Measurements from ENCODE around the gene RNF182. TPM values are rescaled to one million over a fixed set of nuclear protein-coding genes. Genes with fewer than 3 reads are reported as not detected.

RNF182 gene
- total RNA-seq, 3 donors from 2014 or later: 0.66 to 1.5 (median 0.80) TPM

DNA sequence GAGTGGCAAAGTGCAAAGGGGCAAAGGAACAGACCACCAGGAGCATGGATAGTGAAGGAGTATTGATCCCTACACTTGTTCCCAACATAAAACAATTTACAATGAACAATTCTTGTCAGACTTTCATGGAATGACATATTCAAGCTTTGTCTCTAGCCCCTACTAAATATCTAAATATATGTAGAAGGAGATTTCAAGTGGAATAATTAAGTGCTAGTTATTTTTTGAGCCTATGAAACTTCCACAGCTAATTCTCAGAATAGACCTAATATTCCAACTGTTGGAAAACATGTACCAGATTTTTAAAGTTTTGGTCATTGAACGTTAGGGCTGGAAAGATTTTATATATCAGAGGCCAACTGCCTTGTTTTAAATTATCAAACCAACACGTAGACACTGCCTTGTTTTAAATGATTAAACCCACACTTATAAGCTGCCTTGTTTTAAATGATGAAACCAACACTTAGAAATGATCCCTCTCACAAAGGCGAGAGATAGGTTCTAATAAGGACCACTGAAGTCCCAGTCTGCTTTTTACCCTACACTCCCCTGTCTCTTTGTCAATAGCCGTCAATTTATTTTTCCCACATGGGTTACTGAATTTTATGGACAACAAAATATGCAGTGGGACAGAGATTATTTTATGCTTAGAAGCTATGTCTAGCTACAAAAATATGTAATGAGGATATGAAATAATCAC lies 62.1 kb downstream of the RNF182 start:
- H3K27ac ChIP-seq: no peak overlapping the region
- H3K36me3 ChIP-seq: no peaks in the 10 kb centered on the region
- H3K9me3 ChIP-seq: no peaks in the 10 kb centered on the region
- no peaks in the 10 kb centered on the region for H3K4me1 ChIP-seq
- intact Hi-C loops (cut with DNase I; ENCODE audit: low total_unique reads): no loop called here
- no peak overlapping the region for H3K4me3 ChIP-seq
- TF ChIP-seq POLR2AphosphoS5 (IDR thresholded peaks at IDR 0.05): no peak
- TF ChIP-seq, protein P1, sequence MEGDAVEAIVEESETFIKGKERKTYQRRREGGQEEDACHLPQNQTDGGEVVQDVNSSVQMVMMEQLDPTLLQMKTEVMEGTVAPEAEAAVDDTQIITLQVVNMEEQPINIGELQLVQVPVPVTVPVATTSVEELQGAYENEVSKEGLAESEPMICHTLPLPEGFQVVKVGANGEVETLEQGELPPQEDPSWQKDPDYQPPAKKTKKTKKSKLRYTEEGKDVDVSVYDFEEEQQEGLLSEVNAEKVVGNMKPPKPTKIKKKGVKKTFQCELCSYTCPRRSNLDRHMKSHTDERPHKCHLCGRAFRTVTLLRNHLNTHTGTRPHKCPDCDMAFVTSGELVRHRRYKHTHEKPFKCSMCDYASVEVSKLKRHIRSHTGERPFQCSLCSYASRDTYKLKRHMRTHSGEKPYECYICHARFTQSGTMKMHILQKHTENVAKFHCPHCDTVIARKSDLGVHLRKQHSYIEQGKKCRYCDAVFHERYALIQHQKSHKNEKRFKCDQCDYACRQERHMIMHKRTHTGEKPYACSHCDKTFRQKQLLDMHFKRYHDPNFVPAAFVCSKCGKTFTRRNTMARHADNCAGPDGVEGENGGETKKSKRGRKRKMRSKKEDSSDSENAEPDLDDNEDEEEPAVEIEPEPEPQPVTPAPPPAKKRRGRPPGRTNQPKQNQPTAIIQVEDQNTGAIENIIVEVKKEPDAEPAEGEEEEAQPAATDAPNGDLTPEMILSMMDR (IDR thresholded peaks at IDR 0.05): no peak
- no peaks in the 10 kb centered on the region for H3K27me3 ChIP-seq
- no peak for DNase-seq (ENCODE audit: low spot score in 2 of 2)

DNA sequence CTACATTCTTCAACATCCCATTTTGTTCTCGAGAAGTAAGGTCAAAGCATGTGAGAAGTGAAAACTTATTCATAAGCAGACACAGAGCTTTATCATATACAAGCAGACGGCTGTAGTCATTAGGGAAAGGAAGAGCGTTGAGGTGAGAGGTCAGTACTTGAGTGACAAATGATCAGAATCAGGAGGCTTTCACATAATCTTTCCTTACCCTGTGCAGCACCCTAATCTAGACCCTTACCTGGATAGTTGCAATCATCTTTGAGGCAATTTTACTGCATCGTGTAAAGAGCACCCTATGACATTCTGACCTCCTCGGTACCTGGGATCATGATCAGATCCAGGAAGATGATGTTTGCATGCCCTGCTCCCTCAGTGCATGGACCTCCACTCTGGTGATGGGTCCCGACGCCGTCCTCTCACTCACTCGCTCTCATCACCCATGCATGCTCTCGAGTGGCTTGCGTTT lies 62.7 kb downstream of the RNF182 start:
- Histone ChIP-seq H3K36me3 (no peaks in the 10 kb centered on the region), H3K4me3 (no peak overlapping the region), H3K9me3 (no peaks in the 10 kb centered on the region), H3K27me3 (no peaks in the 10 kb centered on the region), H3K4me1 (no peaks in the 10 kb centered on the region), H3K27ac (no peak overlapping the region)
- no peak for TF ChIP-seq POLR2A (IDR thresholded peaks at IDR 0.05)
- TF ChIP-seq POLR2AphosphoS5 (IDR thresholded peaks at IDR 0.05): no peak
- TF ChIP-seq, protein P1 (IDR thresholded peaks at IDR 0.05): no peak
- no peak for DNase-seq (ENCODE audit: low spot score in 2 of 2)
- intact Hi-C loops (cut with DNase I; ENCODE audit: low total_unique reads): no loop called here

DNA sequence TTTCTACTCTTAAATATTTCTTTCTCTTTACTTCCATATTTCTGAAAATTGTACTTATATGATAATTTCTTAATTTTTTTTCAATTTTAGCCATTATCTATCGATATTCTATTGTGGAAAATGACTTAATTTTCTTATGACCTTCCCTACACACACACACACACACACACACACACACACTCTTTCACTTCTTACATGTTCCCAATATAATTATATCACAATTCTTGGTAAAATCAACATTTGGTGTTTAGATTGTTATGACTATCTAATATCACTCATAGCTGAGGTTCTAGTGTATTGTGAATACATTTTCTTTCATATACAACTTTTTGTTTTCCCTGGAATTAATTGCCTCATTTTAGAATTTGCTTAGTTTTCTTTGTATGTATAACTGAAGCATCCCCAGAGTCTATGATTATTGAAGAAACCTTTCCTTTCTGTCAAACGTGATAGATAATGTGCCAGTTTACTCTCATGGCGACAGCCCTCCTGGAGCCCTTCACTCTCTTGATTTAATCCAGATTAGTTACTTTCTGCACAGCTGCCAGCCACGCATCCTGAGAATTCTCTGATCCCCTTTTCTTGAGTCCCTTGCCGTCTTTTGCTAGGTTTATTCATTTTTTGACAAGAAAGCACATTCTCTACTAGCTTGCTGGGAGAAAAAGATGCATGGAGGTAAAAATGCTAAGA lies 63.4 kb downstream of the RNF182 start:
- H3K4me3 ChIP-seq: no peak overlapping the region
- TF ChIP-seq, protein P1 (IDR thresholded peaks at IDR 0.05): no peak
- TF ChIP-seq POLR2A (IDR thresholded peaks at IDR 0.05) (no peak), POLR2AphosphoS5 (IDR thresholded peaks at IDR 0.05) (no peak)
- DNase-seq (ENCODE audit: low spot score in 2 of 2): no peak
- no peak overlapping the region for H3K27ac ChIP-seq
- intact Hi-C loops (cut with DNase I; ENCODE audit: low total_unique reads): no loop called here
- no peaks in the 10 kb centered on the region for H3K27me3 ChIP-seq
- no peaks in the 10 kb centered on the region for H3K4me1 ChIP-seq
- H3K9me3 ChIP-seq: no peaks in the 10 kb centered on the region
- no peaks in the 10 kb centered on the region for H3K36me3 ChIP-seq

DNA sequence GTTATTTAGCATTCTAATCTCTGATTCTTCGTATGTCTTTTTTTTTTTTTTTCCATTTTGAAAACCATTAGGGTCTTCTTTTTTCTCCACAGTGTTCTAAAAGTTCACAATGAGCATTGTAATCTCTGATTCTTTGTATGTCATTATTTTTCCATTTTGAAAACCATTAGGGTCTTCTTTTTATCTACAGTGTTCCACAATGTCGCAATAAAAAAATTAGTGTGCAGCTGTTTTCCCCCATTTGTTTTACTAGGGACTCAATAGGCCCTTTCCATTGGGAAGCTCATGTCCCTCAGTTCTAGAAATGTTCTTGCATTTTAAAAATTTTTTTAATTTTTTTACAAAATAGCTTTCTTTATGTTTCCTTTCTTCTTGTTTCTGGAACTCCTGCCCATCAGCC lies 64.2 kb downstream of the RNF182 start:
- no peak for DNase-seq (ENCODE audit: low spot score in 2 of 2)
- Histone ChIP-seq H3K9me3 (no peaks in the 10 kb centered on the region), H3K36me3 (no peaks in the 10 kb centered on the region), H3K27me3 (no peaks in the 10 kb centered on the region), H3K4me1 (no peaks in the 10 kb centered on the region), H3K27ac (no peak overlapping the region), H3K4me3 (no peak overlapping the region)
- intact Hi-C loops (cut with DNase I; ENCODE audit: low total_unique reads): no loop called here
- TF ChIP-seq POLR2AphosphoS5 (IDR thresholded peaks at IDR 0.05) (no peak), POLR2A (IDR thresholded peaks at IDR 0.05) (no peak)
- TF ChIP-seq, protein P1 (IDR thresholded peaks at IDR 0.05): no peak

DNA sequence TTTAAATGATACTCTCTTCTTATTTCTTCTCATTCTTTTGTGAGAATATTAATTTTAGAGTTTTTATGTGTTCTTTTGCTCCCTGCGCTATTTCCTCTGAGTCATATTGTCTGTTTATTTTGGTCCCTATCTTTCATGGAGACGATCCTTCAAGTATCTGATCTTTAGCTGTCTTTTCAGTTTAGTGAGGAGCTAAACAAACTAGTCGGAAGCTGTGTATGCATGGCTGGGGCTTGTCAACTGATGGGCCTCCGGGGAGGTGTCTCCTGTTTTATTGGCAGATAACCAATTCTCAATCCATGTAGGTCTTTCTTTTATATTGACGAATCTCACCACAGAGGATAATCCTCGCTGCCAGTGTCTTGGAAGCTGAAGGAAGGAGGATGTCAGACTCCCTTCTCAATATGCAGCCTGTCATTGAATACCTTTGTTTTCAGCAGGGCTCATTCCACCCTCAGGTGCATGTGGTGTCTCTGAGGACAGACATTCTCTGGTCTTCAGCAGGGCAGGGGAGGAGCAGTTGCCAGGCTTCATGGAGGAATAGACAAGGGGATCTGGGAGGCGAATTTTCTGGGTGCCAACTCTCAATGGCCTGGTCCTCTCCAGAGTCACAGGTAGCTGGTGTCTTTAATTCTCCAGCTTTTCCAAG lies 64.9 kb downstream of the RNF182 start:
- Histone ChIP-seq H3K4me1 (no peaks in the 10 kb centered on the region), H3K27me3 (no peaks in the 10 kb centered on the region), H3K27ac (no peak overlapping the region), H3K9me3 (no peaks in the 10 kb centered on the region), H3K36me3 (no peaks in the 10 kb centered on the region), H3K4me3 (no peak overlapping the region)
- TF ChIP-seq POLR2AphosphoS5 (IDR thresholded peaks at IDR 0.05): no peak
- TF ChIP-seq, protein P1 (IDR thresholded peaks at IDR 0.05): no peak
- TF ChIP-seq POLR2A (IDR thresholded peaks at IDR 0.05): no peak
- intact Hi-C loops (cut with DNase I; ENCODE audit: low total_unique reads): no loop called here
- DNase-seq (ENCODE audit: low spot score in 2 of 2): no peak
